SK-N-SH (cell line): Measurements from ENCODE around the gene SLC6A20. TPM values are rescaled to one million over a fixed set of nuclear protein-coding genes. Genes with fewer than 3 reads are reported as not detected.
"Not testable (repeated sequence)": the region's sequence is repeated elsewhere in the genome, so short reads cannot be mapped to it uniquely, and the experiment has no call there.

Source experiments
- CTCF ChIA-PET: fragments of 300-600, 350-600 bp; formaldehyde crosslinking; extraction: SDS; loops from one replicate; lab custom pipeline; 2021; lab: Yijun Ruan, JAX
- POLR2A ChIA-PET: fragments of 350-600 bp; sonication (Branson Sonifier 250); formaldehyde crosslinking; extraction: SDS; loops from one replicate; lab custom pipeline; 2020; ENCODE audit warnings: antibody characterized with exemption, inconsistent platforms; lab: Yijun Ruan, JAX
- DNase-seq: peaks from one replicate; pipeline ENCODE4 v3.0.0; 2012
- H2AFZ ChIP-seq: fragments of 200-600 bp; sonication (generic); 2 replicates; pipeline ENCODE4 v1.8.1; 2016; ENCODE audit warnings: antibody characterized with exemption, mild to moderate bottlenecking, low read depth
- H3F3A ChIP-seq: fragments of 200-600 bp; sonication (generic); replicated peaks from 2 replicates; pipeline ENCODE3; 2016; ENCODE audit warnings: antibody characterized with exemption, mild to moderate bottlenecking; ENCODE audit not compliant: insufficient read depth
- H3K27ac ChIP-seq, 2 experiments: fragments of 200-500 bp in 1 of 2; fragments of 200-600 bp in 1 of 2; sonication (Bioruptor generic) in 1 of 2; sonication (generic), shearing (Covaris generic) in 1 of 2; 2 replicates each; pipeline versions ENCODE4 v1.5.1 to v1.6.1; 2014 to 2016; ENCODE audit warnings: low read depth in 2 of 2, inconsistent platforms in 1 of 2, low read length in 1 of 2, mild to moderate bottlenecking in 1 of 2, mixed read lengths in 1 of 2
- H3K27me3 ChIP-seq: fragments of 200-600 bp; sonication (generic), shearing (Covaris generic); 2 replicates; pipeline ENCODE4 v1.6.1; 2016; ENCODE audit warnings: mixed run types; ENCODE audit not compliant: insufficient read depth
- H3K36me3 ChIP-seq, 2 experiments: fragments of 200-500 bp in 1 of 2; fragments of 200-600 bp in 1 of 2; sonication (Bioruptor generic) in 1 of 2; sonication (generic) in 1 of 2; replicated peaks in 1 of 2; 2 replicates each; pipeline versions ENCODE3 to v1.5.1; 2014 to 2016; ENCODE audit warnings: low read length in 1 of 2, mild to moderate bottlenecking in 1 of 2; ENCODE audit not compliant: insufficient read depth in 2 of 2, control insufficient read depth in 1 of 2
- H3K4me1 ChIP-seq, 2 experiments: fragments of 200-500 bp in 1 of 2; fragments of 200-600 bp in 1 of 2; sonication (Bioruptor generic) in 1 of 2; sonication (generic), shearing (Covaris generic) in 1 of 2; 2 replicates each; pipeline versions ENCODE4 v1.5.1 to v1.6.1; 2014 to 2016; ENCODE audit warnings: low read depth in 1 of 2, low read length in 1 of 2, mixed run types in 1 of 2; ENCODE audit not compliant: insufficient read depth in 2 of 2, control insufficient read depth in 1 of 2
- H3K4me2 ChIP-seq: fragments of 200-600 bp; sonication (generic), shearing (Covaris generic); 2 replicates; pipeline ENCODE4 v1.6.1; 2017; ENCODE audit warnings: mixed run types
- H3K4me3 ChIP-seq, 2 experiments: fragments of 200-500 bp in 1 of 2; fragments of 200-600 bp in 1 of 2; sonication (Bioruptor generic) in 1 of 2; sonication (generic), shearing (Covaris generic) in 1 of 2; 2 replicates each; pipeline versions ENCODE4 v1.5.1 to v1.8.1; 2014 to 2016; ENCODE audit warnings: low read depth in 2 of 2, inconsistent platforms in 1 of 2, low read length in 1 of 2, mild to moderate bottlenecking in 1 of 2, mixed read lengths in 1 of 2, moderate library complexity in 1 of 2
- H3K79me2 ChIP-seq: fragments of 200-600 bp; sonication (generic); 2 replicates; pipeline ENCODE4 v1.8.1; 2017; ENCODE audit warnings: mild to moderate bottlenecking; ENCODE audit not compliant: insufficient read depth
- H3K9ac ChIP-seq: fragments of 200-600 bp; sonication (generic); 2 replicates; pipeline ENCODE4 v1.6.1; 2017; ENCODE audit warnings: mixed run types
- H3K9me2 ChIP-seq: fragments of 200-600 bp; sonication (generic); 2 replicates; pipeline ENCODE4 v1.6.1; 2017; ENCODE audit warnings: mixed run types
- H3K9me3 ChIP-seq: fragments of 200-600 bp; sonication (generic); 2 replicates; pipeline ENCODE4 v1.6.1; 2017; ENCODE audit warnings: mixed run types, mild to moderate bottlenecking, moderate library complexity
- H4K20me1 ChIP-seq: fragments of 200-600 bp; sonication (generic); 2 replicates; pipeline ENCODE4 v1.6.1; 2017; ENCODE audit warnings: mild to moderate bottlenecking, mixed run types; ENCODE audit not compliant: insufficient read depth
- EP300 ChIP-seq, 2 experiments: IDR thresholded peaks; 2 replicates each; pipeline versions ENCODE4 v1.4.0 to v1.6.1; 2012; ENCODE audit warnings: borderline replicate concordance in 1 of 2, low read depth in 1 of 2, low read length in 1 of 2
- FOXJ3 ChIP-seq: sonication (generic); formaldehyde crosslinking; IDR thresholded peaks from 2 replicates; pipeline ENCODE4 v1.5.1; 2020; ENCODE audit warnings: mild to moderate bottlenecking, missing genetic modification reagents
- MXI1 ChIP-seq: IDR thresholded peaks from 2 replicates; pipeline ENCODE4 v1.6.1; 2012; ENCODE audit warnings: mild to moderate bottlenecking, low read depth, low read length, improper control_type of control experiment
- NFIC ChIP-seq: IDR thresholded peaks from 2 replicates; pipeline ENCODE4 v1.4.0; 2012; ENCODE audit warnings: borderline replicate concordance
- RCOR1 ChIP-seq: fragments of 150-350 bp; IDR thresholded peaks from 2 replicates; pipeline ENCODE4 v1.6.1; 2017; ENCODE audit warnings: antibody characterized with exemption, low read length
- RFX5 ChIP-seq: IDR thresholded peaks from 2 replicates; pipeline ENCODE4 v1.6.1; 2012; ENCODE audit warnings: mild to moderate bottlenecking, improper control_type of control experiment, low read length
- SIN3A ChIP-seq: IDR thresholded peaks from 2 replicates; pipeline ENCODE4 v1.6.1; 2012; ENCODE audit warnings: low read depth, mild to moderate bottlenecking, low read length, moderate library complexity, borderline replicate concordance
- SMC3 ChIP-seq: IDR thresholded peaks from 2 replicates; pipeline ENCODE4 v1.6.1; 2012; ENCODE audit warnings: low read depth, low read length, improper control_type of control experiment
- TCF12 ChIP-seq: IDR thresholded peaks from 2 replicates; pipeline ENCODE4 v1.4.0; 2012
- TEAD4 ChIP-seq: IDR thresholded peaks from 2 replicates; pipeline ENCODE4 v1.4.0; 2012; ENCODE audit warnings: mild to moderate bottlenecking, borderline replicate concordance; ENCODE audit not compliant: insufficient read depth
- YY1 ChIP-seq: IDR thresholded peaks from 2 replicates; pipeline ENCODE4 v1.4.0; 2012; ENCODE audit warnings: low read depth, mild to moderate bottlenecking
- WGBS: methylation state at CpG from one replicate; pipeline ENCODE4 v1.1.6; 2017; ENCODE audit warnings: low lambda C conversion rate; 5-methylcytosine and 5-hydroxymethylcytosine counted together
- polyA plus RNA-seq, 3 experiments: library from polyadenylated mRNA; depleted of rRNA; stranded (reverse); fragments of >200 nt; gene quantifications; 2 replicates each; pipeline ENCODE4 v1.2.3, GENCODE V29; 2012
- TF ChIP-seq, protein P1 (sequence below): fragments of 200-600 bp; sonication (generic); IDR thresholded peaks from 2 replicates; pipeline ENCODE4 v1.6.1; 2017; ENCODE audit warnings: antibody characterized with exemption, mild to moderate bottlenecking, moderate library complexity
- TF ChIP-seq, protein P2 (sequence below): IDR thresholded peaks from 2 replicates; pipeline ENCODE4 v1.4.0; 2012; ENCODE audit warnings: low read depth, borderline replicate concordance
- TF ChIP-seq, protein P3 (sequence below): fragments of 150-350 bp; IDR thresholded peaks from 2 replicates; pipeline ENCODE4 v1.6.1; 2017; ENCODE audit warnings: antibody characterized with exemption, low read length, low read depth, borderline replicate concordance
- TF ChIP-seq, protein P4 (sequence below): fragments of 150-350 bp; IDR thresholded peaks from 2 replicates; pipeline ENCODE4 v1.6.1; 2016; ENCODE audit warnings: mild to moderate bottlenecking, low read depth, low read length
- TF ChIP-seq, protein P5 (sequence below): IDR thresholded peaks from 2 replicates; pipeline ENCODE4 v1.4.0; 2012; ENCODE audit warnings: low read depth

SLC6A20 gene
- polyA plus RNA-seq, 1 of the 3 experiments (the other 2 are of a cell fraction) = not detected

DNA sequence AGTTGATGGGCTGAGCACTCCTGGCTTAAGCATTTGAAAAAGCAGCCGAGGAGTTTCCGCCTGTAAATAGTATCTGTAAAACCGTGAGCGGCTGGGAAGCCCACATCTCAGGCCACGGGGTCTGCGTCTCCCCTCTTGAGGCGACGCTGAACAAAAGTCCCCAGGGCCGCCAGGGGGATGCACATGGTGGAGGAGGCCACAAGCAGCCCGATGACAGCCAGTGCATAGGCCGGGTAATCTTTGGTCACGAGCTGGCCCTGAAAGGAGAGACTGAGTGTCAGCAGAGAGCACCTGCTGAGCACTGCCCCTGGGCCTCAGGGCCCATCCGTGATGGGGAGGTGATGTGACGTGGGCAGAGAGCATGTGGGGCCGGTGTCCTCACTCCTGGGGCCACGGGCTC, 37.5 kb downstream of the SLC6A20 start:
- no peak overlapping the region for H2AFZ ChIP-seq
- no peaks in the 10 kb centered on the region for H4K20me1 ChIP-seq
- no peaks in the 10 kb centered on the region for H3K79me2 ChIP-seq
- H3K9me3 ChIP-seq = no peaks in the 10 kb centered on the region
- H3K4me2 ChIP-seq = no peak overlapping the region
- H3K27ac ChIP-seq = no peak overlapping the region
- no peaks in the 10 kb centered on the region for H3K36me3 ChIP-seq
- H3K27me3 ChIP-seq = no peaks in the 10 kb centered on the region; the same call in 1 of the 2 replicates
- no peaks in the 10 kb centered on the region for H3F3A ChIP-seq
- no peak for DNase-seq
- H3K4me3 ChIP-seq = no peak overlapping the region
- no peaks in the 10 kb centered on the region for H3K9me2 ChIP-seq
- 72% methylated on average over 11 of the region's 16 CpGs for WGBS
- TF ChIP-seq RFX5 (no peak), FOXJ3 (no peak), SMC3 (no peak)
- TF ChIP-seq, protein P1, sequence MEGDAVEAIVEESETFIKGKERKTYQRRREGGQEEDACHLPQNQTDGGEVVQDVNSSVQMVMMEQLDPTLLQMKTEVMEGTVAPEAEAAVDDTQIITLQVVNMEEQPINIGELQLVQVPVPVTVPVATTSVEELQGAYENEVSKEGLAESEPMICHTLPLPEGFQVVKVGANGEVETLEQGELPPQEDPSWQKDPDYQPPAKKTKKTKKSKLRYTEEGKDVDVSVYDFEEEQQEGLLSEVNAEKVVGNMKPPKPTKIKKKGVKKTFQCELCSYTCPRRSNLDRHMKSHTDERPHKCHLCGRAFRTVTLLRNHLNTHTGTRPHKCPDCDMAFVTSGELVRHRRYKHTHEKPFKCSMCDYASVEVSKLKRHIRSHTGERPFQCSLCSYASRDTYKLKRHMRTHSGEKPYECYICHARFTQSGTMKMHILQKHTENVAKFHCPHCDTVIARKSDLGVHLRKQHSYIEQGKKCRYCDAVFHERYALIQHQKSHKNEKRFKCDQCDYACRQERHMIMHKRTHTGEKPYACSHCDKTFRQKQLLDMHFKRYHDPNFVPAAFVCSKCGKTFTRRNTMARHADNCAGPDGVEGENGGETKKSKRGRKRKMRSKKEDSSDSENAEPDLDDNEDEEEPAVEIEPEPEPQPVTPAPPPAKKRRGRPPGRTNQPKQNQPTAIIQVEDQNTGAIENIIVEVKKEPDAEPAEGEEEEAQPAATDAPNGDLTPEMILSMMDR = no peak
- POLR2A ChIA-PET = interaction anchor here (0.6 kb wide), 1 partner anchor 199 kb away, joined by 3 read pairs; no protein-coding TSS in a partner anchor
- H3K4me1 ChIP-seq = no peaks in the 10 kb centered on the region; a peak in 1 of 4 replicates
- H3K9ac ChIP-seq = no peak overlapping the region
- CTCF ChIA-PET = interaction anchor here (0.7 to 6.5 kb wide), 5 partner anchors 172 to 619 kb away, joined by 3 to 142 read pairs (median 22); no protein-coding TSS in a partner anchor

DNA sequence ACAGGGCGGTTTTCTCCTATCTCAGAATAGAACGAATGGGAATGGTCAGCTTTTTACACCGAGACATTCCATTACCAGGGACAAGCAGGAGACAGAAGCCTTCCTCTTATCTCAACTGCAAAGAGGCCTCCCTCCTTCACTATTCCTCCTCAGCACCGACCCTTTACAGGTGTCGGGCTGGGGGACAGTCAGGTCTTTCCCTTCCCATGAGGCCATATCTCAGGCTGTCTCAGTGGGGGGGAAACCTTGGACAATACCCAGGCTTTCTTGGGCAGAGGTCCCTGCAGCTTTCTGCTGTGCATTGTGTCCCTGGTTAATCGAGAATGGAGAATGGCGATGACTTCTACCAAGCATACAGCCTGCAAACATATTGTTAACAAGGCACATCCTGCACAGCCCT, 39.2 kb downstream of the SLC6A20 start:
- H3K4me2 ChIP-seq, H3K79me2 ChIP-seq, H2AFZ ChIP-seq, POLR2A ChIA-PET, DNase-seq, H3F3A ChIP-seq, H3K27me3 ChIP-seq, H4K20me1 ChIP-seq, H3K9ac ChIP-seq, CTCF ChIA-PET, H3K27ac ChIP-seq, H3K9me3 ChIP-seq, H3K4me1 ChIP-seq, H3K9me2 ChIP-seq, H3K36me3 ChIP-seq, H3K4me3 ChIP-seq: not testable (repeated sequence)
- 73% methylated on average over 6 of the region's 7 CpGs for WGBS

DNA sequence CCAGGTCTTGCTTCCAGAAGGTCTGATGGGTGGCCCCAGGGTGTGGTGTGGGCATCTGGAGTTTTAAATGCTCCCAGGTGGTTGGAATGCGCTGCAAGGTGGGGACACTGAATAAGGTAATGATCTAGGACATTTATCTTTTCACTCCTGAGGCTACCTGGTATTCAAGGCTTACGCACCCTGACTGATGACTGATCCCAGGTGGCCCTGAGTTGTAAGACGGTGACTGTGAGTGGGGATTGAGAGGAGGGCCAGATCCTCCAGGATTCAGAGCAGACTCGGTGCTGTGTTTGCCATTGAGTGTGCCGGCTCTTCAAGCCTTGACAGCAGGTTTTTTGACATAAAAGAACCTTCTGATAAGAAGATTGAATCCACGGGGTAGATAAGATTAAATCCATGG, 40.3 kb downstream of the SLC6A20 start:
- Histone ChIP-seq H3K36me3 (no peaks in the 10 kb centered on the region), H3K9ac (no peak overlapping the region), H3K4me2 (no peak overlapping the region), H3K4me1 (no peaks in the 10 kb centered on the region), H3K9me2 (no peaks in the 10 kb centered on the region), H4K20me1 (no peaks in the 10 kb centered on the region), H3K4me3 (no peak overlapping the region), H2AFZ (no peak overlapping the region), H3K27ac (no peak overlapping the region), H3K27me3 (no peaks in the 10 kb centered on the region), H3F3A (no peaks in the 10 kb centered on the region), H3K9me3 (no peaks in the 10 kb centered on the region), H3K79me2 (no peaks in the 10 kb centered on the region)
- ChIA-PET CTCF (interaction anchor here (1.3 kb wide), 1 partner anchor 323 kb away, joined by 5 read pairs; no protein-coding TSS in a partner anchor), POLR2A (no interaction called here)
- DNase-seq = no peak
- 61% methylated on average over 5 of the region's 6 CpGs for WGBS
- TF ChIP-seq, protein P2, sequence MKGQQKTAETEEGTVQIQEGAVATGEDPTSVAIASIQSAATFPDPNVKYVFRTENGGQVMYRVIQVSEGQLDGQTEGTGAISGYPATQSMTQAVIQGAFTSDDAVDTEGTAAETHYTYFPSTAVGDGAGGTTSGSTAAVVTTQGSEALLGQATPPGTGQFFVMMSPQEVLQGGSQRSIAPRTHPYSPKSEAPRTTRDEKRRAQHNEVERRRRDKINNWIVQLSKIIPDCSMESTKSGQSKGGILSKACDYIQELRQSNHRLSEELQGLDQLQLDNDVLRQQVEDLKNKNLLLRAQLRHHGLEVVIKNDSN = no peak
- TF ChIP-seq SIN3A (no peak), RCOR1 (no peak), RFX5 (no peak), TCF12 (no peak), EP300 (IDR thresholded peaks at IDR 0.05; ENCODE audit: borderline replicate concordance in 1 of 2, low read depth in 1 of 2, low read length in 1 of 2) (no peak), FOXJ3 (no peak), TEAD4 (no peak), NFIC (no peak), MXI1 (no peak), YY1 (no peak)
- TF ChIP-seq, protein P3, sequence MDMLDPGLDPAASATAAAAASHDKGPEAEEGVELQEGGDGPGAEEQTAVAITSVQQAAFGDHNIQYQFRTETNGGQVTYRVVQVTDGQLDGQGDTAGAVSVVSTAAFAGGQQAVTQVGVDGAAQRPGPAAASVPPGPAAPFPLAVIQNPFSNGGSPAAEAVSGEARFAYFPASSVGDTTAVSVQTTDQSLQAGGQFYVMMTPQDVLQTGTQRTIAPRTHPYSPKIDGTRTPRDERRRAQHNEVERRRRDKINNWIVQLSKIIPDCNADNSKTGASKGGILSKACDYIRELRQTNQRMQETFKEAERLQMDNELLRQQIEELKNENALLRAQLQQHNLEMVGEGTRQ = no peak
- TF ChIP-seq, protein P4, sequence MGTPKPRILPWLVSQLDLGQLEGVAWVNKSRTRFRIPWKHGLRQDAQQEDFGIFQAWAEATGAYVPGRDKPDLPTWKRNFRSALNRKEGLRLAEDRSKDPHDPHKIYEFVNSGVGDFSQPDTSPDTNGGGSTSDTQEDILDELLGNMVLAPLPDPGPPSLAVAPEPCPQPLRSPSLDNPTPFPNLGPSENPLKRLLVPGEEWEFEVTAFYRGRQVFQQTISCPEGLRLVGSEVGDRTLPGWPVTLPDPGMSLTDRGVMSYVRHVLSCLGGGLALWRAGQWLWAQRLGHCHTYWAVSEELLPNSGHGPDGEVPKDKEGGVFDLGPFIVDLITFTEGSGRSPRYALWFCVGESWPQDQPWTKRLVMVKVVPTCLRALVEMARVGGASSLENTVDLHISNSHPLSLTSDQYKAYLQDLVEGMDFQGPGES = no peak
- TF ChIP-seq, protein P5, sequence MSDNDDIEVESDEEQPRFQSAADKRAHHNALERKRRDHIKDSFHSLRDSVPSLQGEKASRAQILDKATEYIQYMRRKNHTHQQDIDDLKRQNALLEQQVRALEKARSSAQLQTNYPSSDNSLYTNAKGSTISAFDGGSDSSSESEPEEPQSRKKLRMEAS = no peak
